GM21515 (cell line): Measurements from ENCODE around the gene PEAK1.

Experiments used
- ATAC-seq: cut with Tn5 transposase; IDR thresholded peaks from one replicate; pipeline ENCODE4 v1.9.1; 2021; ENCODE audit not compliant: unreplicated experiment

The PEAK1 gene

DNA sequence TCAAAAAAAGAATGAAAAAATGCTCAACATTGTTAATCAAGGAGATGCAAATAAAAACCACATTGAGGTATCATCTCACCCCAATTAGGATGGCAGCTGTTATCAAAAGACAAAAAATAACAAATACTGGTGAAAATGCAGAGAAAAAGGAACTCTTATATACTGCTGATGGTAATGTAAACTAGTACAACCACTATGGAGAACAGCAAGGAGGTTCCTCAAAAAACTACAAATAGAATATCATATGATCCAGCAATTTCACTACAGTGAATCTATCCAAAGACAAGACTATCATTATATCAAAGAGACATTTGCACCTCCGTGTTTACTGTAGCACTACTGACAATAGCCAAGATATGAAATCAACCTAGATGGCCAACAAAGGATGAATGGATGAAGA is 58.4 kb downstream of the PEAK1 start:
- no peak for ATAC-seq

DNA sequence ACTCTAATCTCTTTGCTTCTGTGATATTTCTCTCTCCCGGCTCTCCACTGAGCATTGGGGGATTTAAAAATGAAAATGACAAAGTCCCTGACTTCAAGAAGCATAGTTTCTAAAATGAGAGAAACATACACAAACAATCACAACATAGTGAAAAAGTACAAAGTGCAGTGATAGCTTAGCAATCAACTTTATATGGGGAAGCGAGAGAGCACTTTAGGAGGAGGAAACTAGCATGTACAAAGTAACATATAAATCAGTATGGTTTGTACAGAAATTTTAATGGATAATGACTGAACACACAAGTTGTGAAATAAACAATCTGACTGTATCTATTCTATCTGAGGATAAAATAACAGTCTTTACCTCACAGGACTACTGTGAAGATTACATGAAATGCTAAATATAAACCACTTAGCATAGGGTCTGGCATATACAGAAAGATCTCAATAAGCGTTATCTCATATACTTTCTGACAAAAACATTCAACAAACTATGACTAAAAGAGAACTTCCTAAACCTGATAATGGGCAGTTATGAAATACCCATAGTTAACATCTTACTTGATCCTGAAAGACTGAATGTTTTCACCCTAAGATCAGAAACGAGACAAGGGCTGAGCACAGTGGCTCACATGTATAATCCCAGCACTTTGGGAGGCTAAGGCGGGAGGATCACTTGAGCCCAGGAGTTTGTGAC is 61.2 kb downstream of the PEAK1 start:
- ATAC-seq = no peak

DNA sequence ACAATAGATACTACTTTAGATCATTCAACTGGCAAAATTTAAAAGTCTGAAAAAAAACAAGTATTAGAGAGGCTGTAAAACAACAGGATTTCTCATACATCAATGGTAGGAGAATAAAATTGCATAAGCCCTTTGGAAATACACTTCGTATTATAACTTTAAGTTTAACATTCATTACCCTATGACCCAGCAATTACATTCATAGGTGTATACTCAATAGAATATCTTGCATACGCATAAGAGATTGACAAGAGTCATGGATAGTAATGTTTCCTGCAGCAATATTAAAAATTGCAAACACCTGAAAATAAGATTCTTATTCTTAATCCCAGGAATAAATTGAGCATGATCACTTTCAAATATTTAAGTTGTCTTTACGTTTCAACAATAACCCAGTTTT is 63.6 kb downstream of the PEAK1 start:
- ATAC-seq = no peak

DNA sequence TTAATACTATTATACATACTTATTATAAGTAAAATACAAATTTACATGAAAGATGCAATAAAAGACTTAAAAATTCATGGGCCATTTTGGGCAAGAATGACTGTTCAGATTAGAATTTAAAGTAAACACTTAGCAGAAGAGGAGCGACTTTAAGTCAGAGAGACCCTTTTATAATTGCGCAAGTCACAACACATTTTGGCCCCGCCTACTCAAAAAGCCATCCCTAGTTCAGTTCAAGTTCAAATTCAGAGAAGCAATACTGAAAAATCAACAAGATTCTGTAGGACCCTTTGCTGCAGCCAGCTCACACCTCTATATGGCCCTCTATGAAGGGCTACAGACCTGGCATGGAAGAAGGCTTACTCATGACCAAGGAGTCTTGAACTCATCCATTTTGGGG is 64.6 kb downstream of the PEAK1 start:
- no peak for ATAC-seq

DNA sequence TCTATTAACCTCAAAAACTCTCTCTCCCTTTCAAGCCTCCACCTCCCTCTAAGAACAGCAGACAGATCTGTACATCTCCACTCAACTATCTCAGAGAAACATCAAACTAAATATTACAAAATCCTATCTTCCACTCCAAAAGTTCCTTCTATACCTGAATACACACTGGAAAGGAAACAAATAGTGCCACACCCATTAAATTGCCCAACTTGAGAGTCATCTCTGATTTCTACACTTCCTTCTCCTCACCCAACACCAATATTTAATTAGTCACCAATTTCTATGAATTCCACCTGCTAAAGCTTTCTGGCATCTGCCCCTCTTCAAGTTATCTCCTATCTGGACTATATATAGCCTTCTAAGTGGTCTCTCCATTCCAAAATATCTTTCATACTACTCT is 65.8 kb downstream of the PEAK1 start:
- no peak for ATAC-seq

DNA sequence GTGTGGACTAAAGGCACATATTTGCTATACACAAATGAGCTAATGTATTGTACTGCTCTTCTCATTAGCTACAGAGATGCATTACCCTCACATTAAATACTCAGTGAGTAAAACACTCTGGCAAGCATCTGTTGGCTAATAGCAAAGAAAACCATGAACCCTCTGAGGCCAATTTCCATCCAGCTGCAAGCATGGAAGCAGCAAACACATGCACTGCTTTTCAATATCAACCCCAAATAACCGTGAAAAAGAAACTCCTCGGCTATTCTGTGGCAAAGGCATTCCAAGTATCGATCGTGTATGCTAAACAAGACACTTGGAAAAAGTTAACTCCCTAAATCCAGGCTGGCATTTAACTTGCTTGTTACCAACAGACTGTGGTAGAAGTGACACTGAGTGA is 67.0 kb downstream of the PEAK1 start:
- ATAC-seq = no peak

DNA sequence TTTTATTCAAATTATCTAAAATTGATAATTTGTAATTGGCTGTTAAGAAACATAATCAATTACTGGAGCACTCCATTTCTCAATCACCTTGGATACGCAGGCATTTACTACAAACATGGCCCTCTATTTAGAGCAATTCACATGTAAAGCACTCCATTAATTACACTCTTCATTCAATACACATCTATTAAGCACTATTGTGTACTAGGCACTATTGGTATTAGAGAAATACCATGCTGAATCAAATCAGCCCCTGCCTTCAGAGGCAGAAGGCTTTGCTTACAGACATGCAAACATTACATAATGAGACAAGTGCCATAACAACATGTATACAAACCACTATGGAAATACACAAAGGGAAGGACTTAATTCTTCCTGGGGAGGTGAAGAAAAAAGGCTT is 69.1 kb downstream of the PEAK1 start:
- no peak for ATAC-seq

DNA sequence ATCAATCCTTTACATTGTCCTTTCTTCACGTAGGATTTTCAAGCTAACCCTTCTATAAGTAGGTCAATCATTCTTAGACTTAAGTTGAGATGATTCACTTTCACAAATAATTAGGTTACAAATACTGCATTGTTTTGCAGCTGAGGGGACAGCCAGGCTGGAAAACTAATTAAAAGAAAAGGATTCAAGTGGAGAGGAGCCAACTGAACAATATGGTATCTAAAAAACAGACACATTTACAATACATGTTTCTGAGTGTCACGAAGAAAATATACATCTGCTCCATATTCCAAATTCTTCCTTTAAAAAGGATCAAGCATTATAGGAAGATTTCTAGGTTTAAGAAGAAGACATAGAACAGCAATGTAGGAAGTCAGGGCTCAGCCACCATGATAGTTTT is 70.2 kb downstream of the PEAK1 start:
- no peak for ATAC-seq

DNA sequence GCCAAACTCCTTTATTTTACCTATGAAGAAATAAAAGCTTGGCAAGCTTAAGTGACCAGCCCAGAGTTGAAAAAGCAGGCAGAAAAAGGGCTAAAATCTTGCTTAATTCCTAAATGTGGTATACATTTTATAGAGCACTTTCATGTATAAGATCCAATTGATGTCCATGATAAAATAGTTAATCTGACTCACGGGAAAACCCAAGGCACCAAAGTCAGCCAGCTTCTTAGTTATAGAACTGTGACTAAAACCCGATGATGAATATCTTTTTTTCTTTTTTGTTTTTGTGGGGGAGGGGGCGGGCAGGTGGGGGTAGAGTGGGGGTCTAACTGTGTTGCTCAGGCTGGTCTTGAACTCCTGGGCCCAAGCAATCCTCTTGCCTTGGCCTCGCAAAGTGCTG is 71.4 kb downstream of the PEAK1 start:
- ATAC-seq = no peak

DNA sequence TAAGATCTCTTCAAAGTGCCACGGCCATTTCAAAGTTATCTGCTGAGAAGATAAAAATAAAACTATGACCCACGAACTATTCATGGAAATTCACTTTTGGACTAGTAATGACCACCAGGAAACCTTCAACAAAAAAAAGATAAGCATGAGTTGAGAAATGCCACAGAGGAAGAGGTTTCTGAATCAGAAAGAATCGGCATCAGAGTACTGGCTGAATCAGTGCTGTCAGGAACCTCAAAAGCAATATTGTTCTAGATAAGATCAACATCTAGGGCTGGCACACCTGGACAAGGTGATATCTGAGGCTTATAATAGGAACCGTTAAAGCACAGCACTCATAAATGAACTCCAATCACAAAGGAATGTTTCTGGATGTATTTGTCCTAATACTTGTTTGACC is 72.7 kb downstream of the PEAK1 start:
- ATAC-seq = no peak

DNA sequence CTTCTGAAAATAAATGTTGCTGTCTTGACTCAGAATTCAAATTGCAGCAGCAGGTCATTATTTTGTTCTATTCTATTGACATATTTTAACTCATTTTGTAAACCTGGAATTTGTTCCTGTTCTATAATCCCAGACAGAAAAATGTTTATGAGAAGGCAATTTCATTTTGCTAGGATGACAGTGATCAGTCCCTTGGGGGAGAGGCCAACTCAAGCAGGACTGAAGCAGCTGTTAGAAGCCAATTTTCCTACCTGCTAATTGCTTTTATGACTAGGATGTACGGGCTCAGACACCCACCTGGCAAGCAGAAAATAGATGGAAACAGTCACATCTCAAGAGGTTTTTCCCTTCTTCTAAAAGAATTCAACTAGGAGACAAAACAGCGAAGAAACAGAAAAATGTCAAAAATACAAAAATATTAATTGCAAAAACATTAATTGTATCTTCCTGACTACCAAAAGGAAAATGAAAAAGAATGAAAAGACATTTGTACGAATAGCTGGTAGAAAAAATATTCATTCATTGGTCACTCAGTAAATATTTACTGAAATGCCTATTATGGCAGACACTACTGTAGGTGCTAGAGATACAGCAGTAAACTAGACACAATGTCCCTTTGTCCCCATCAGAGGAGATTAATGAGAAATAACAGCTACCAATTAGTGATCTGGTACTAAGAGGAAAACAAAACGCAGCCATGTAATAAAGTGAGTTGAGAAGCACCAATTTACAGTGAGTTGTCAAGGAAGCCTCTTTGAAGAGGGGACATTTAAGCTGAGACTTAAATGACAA is 73.5 kb downstream of the PEAK1 start:
- no peak for ATAC-seq

DNA sequence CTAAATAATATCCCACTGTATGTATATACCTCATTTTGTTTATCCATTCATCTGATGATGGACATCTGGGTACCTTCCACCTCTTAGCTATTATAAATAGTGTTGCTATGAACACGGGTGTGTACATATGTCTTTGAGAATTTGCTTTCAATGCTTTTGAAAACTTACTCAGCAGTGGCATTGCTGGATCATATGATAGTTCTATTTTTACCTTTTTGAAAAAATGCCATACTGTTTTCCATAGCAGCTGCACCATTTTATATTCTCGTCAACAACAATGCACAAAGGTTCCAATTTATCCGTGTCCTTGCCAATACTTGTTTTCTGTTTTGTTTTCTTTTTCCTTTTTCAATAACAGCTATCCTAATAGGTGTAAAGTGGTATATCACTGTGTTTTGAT is 77.1 kb downstream of the PEAK1 start:
- no peak for ATAC-seq

DNA sequence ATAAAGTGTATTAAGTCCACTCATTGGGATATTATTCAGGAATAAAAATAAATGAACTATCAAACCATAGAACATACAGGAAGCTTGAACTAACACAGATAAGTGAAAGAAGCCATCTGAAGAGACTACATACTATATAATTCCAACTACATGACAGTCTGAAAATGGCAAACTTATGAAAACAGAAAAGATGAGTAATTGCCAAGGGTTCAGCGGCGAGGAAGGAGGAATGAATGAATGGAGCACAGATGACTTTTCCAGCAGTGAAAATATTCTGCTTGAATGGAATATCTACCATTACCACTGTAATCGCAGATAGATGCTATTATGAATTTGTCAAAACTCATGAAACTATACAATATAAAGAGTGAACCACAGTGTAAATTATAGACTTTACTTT is 79.7 kb downstream of the PEAK1 start:
- no peak for ATAC-seq

DNA sequence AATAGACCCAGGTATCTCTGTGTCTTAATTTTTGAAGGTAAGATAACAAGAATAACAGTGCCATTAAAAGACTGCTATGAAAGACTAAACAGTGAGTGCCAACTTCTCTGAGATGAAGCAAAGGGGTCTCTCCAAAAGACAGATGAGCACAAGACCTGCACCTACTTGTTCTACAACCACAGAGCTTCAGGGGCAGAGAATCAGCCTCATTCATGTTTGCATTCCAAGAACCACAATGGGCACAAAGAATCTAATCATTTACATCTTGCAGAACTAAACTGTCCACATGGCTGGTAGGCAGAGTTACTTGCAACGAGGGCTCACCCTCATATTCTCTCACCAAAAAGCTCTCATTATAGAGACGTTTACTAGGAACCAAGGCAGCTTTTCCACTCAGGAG is 83.9 kb downstream of the PEAK1 start:
- no peak for ATAC-seq

DNA sequence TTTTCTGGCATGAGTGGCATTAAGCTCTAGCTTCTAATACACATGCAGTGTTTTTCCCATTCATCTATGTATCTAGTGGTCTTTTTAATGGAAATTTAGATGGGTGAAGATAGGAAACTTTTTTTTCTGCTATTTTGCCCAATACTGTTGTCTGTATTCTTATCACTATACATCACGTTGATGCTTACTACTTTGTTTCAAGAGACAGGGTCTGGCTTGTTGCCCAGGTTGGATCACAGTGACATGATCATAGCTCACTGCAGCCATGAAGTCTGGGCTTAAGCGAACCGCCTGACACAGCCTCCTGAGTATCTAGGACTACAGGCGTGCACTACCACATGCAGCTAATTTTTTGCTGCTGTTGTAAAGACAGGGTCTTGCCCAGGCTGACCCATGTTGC is 84.6 kb downstream of the PEAK1 start:
- no peak for ATAC-seq

DNA sequence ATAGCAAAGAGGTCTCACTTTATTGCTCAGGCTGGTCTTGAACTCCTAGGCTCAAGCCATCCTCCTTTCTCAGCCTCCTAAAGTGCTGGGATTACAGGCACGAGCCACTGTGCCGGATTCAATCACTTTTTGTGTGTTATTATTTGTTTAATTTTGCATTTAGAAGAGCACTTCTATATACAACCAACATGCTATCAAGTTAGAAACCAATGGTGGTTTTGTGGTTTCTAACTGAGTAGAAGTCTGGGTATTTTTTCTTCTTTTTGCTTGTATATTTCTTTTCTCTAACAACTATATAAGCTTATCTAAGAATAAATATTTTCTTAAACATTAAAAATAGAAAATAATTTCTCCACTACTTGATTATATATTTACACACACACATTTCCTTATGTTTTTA is 86.7 kb downstream of the PEAK1 start:
- ATAC-seq = no peak

DNA sequence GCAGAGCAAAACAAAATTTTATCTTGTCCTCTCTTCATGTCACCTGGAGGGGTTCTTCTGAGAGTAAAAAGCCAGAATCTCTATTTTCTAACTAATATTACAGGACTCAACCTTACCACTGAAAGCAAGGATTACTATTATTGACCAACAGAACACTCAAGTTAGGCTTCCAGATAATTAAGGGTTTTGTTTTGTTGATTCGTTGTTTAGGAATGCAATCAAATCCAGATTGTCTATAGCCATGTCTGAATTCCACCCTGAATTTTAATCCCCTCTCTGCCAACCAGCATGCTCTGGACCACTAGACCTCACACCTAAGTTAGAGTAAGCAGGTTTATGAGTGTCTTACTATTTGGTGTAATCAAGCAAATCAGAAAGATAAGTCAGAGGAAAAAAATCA is 90.7 kb downstream of the PEAK1 start:
- no peak for ATAC-seq

DNA sequence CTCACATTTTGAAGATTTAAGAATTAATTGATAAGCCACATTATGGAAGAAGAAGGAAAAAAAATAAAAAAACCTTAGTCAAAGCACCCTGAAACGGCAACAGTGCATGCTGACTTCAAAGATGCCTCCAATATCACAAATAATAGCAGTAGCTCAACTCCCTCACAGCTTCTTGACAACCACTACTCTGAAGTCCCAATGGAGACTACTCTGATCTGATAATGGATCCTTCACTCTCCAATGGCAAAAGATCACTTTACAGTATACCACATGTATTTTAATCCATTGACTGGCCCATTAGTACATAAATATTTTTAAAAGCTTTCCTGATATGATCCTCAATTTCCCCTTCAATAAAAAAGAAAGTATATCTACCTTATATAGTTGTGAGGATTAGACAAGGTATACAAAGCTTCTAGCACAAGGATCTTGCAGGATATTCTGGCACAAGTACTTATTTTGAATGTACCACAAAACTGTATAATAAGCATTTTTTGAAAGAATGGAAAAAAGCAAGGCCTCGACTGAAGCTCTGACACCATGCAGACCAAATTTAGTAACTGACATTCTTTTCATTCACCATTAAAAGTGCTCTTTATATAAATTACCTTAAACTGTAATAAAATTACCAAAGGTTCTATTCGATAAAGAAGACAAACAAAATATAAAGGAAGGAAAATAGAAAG is 91.9 kb downstream of the PEAK1 start:
- ATAC-seq = no peak

DNA sequence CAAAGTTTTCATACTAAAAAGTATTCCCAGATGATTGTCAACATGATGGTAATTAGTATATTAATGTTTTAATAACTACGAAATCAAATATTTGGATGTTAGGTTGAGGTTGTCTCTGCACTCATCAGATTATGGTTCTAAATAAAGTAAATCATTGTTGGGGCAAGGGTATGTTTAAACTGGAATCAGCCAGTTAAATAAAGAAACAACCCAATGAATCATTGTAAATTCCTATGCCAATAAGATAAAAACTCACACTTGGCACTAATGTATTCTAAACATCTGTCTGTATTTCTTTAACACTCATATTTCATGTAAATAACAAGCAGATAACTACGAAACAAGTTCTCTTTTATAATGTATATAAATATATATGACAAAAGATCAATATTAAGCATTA is 92.7 kb downstream of the PEAK1 start:
- no peak for ATAC-seq

DNA sequence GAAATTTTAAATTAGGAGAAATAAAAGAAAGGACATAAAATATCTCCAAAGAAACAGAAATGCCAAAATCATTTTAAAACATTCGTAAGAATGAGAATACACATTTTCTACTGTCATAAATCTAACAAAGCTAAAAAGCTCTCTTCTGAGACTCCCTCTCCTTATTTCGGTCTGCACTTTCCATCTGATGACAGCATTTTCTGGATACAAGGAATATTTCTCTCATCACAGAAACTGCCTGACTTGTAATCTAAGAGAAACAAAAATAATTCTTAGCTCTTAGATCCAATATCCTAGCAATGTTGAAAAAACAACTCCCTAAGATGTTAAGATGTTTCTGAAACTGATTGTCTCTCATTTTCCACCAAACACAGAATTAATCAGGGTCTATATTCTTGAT is 93.5 kb downstream of the PEAK1 start:
- no peak for ATAC-seq

DNA sequence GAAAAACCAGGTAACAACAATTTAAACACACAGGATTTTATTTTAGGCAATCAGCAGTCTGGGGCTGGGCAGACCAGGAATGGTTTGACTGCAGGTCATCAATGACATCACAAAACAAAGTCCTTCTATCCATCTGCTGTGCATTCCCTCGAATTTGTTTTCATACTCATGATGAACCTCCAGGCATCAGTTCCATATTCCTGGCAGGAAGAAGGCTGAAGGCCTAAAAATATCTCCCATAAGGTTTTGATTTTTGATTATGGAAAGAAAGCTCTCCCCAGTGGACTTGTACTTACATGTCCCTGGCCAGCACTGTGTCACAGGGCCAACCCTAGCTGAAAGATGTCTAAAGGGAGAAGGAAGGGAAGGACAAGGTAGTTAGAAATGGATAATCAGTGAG is 107.4 kb downstream of the PEAK1 start:
- no peak for ATAC-seq
